Measurements from ENCODE around the gene DCHS2.

Gene DCHS2

GRCh38 chr4:154487145-154487544, 4.5 kb downstream of the DCHS2 start:
- no peak for DNase-seq

GRCh38 chr4:154485127-154485773, 6.3 kb downstream of the DCHS2 start:
- no peak for DNase-seq

GRCh38 chr4:154478547-154478946, 13.1 kb downstream of the DCHS2 start:
- no peak for DNase-seq

DNA sequence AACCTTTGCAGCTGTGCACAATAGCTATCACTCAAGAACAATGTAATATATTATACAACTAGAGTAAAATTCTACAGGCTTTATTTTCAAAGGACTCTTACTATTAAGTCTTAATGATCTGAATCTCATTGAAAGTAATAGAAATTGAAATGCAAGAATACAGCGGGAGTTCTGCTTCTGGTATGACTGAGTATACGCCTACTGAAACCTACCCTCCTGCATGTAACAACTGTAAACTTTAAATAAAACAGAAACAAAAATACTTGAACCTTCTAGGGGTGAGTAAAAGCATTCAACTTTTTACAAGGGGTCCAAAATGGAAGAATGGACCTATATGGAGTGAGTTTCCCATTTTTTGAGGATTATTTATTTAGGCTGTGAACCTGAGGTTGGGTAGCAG, 13.5 kb downstream of the DCHS2 start:
- no peak for DNase-seq

DNA sequence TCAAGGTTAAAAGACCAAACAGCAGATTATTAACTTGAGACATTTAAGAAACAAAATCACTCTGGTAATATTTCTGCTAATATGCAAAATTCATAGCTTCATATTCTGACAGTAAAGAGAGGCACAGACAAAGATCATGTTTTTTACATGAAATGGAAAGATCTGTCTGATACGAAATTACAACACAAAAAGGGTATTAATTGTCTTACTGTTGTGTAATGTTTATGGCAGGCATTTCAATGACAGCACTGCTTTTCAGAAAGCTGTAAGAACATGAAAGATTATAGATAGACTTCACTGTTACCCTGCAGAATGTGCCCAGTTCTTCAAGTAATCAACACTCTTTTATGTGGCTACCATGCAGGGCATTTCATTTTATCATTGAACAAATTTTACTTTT, 15.4 kb downstream of the DCHS2 start:
- no peak for DNase-seq

- DNase-seq: no peak
Observed at GRCh38 chr4:154475820-154476219, 15.8 kb downstream of the DCHS2 start.

DNA sequence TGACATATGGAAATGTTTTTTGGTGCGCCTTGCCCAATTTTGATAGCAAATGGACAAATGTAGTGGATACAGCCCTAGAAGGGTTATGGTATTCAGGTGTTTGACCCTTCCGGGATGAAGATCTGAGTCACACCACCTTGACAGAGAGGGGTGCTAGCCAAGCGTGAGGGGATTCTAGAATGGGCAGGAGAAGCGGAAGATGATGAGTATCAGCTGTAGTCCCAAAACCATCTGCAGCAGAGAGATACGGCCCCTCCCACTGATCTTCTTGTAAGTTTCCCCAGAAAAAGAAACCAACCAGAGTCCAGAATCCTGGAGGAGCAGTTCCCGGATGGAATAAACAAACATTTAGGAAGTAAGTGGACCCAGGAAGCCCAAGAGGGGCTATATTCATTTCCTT, 18.1 kb downstream of the DCHS2 start:
- DNase-seq: no peak

DNA sequence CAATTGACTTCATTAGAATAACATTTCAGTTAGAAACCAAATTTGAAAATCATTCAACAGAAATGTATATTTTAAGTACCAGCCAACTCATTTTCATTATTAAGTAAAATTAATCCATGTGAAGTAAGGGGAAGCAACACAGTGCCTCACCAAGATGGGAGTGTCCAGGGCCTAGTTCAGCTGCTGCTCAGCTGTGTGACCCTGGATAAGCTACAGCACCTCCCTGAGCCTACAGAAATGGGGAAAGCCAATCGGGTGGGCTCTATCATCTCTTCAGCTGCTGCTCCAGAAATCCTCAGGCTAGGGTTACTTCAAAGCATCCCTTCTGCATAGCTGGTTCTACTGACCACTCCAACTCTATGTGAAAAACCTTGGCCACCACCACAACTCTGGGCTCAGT, 18.7 kb downstream of the DCHS2 start:
- no peak for DNase-seq

DNA sequence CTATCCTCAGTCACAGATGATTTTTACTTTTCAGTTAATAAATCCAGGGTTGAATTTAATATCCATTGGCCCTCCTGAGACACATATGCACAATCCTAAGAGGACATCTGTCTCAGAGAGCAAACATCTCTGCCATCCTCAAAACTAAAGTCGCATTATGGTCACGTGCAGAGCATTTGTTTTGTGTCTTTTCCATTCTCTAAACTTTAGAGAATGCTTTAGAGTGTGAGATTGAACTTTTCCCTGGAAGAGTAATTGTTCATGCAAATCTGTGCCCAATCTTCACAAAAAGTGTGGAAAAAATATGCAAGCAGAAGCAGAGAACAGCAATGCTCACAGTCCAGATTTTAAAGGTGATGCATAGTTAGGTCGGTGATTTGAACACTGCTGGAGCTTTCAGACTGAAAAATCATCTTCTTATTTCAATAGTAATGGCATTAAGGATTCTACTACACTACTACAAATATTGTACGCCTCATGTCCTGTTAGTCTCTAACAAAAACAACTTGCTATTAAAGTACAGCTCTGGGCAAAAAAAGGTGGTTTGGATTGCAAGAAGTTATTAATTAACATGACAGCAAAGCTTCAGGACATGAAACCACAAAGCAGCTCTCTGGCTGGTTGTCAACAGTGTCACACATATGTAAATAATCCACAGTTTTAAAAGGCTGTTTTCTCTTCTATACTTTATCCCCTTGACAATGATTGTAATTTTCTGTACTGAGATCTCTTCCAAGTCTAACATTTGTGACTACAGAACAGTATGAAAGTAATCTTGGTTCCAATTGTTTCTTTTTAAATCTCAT, 19.9 kb downstream of the DCHS2 start:
- DNase-seq: no peak

DNA sequence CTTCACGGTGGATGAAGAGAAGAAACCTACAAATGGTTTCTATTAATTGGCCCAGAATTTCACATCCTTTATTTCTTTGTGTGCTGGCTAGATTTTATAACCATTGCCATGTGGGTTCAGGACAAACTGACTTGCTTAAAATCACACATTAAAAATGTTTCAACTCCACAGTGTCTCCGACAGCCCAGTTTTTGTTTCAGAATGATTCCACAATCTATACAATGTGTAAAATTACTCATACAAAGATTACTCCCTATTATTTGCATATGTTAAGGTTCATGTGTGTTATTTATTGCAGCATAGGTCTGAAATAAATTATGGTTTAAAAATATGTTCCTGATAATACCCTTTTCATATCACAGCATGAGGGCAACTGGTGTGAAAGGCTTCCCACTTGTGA, 20.6 kb downstream of the DCHS2 start:
- DNase-seq: no peak

DNA sequence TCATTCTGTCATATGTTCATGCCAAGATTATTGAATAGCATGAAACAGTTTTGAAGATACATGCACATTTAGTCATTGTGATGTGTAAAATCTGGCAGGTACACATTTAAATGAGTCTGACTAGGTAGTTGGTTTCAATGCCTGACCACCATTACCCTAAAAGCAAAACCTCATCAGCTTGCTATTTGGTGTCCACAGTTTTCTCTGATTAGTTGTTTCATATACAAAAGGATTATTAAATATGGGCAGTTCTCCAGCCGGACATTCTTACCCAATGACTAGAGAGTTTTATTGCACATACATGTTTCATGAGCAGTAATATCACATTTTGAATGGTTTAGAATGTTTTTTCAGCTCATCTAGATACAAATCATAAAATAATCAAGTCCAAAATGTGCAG, 23.7 kb downstream of the DCHS2 start:
- no peak for DNase-seq

DNA sequence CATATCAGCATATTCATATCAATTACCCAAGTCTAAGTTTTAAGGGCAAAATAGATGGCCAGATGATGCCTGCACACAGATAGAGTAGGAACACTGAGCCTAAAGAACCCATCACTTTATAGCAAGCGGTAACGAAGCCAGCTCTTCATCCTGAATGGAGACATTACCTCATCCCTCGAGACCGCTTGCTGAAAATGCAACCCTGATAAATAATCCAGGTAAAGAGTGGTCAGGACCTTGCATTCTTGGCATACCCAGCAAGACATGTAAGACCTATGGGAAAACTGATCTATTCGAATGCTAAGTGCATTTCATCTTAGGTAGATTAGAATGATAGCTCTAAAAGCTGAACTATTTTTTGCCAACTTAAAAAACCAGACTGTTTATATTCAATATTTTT, 25.3 kb downstream of the DCHS2 start:
- no peak for DNase-seq

GRCh38 chr4:154465085-154465484, 26.5 kb downstream of the DCHS2 start:
- DNase-seq: no peak

DNA sequence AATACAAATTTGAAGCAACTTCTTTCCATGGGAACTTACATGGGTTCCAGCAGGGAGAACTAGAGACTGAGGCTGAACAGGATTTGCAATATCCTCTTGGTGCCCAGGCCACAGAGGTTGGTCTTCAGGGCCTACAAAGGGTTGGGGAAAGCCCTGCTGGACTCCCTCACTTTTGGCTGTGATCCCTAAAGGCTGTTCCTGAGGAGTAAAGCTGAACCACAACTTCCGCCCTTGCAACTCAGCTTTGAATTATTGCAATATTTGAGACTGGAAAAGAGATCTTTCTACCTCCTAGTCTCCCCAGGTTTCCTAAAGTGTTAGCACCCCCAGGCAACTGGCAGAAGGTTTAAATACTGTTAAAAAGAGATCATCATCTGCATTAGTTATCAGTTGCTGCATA, 26.9 kb downstream of the DCHS2 start:
- no peak for DNase-seq

DNA sequence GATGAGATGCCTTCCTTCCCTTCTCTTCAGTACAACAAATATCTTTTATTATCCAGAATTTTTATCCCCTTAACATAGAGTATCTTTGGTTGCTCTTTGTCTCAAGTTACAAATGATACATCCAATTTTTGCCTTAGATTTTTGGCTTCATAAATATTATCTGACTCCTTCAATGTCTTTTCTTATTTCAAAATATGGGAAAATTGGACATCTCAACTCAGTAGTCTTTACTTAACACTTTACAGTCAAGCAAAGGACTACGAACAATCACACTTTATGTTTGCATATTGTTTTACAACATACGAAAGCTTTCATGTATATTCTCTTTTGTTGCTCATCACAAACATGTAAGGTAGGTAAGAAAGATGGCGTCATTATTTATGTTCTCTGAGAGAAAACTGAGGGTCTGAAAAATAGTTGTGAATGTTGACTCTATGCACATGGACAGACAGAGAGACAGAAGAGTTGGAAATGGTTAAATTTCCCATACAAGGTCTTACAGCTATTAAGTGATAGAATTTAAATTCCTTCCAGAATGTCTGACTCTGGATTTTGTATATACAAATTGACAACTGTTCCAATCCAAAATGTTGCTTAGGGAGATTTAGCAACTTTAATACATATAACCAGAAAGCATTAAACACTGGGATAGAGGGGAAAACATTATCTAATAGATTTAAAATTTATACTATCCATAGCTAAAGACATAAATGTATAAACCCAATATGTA, 29.4 kb downstream of the DCHS2 start:
- DNase-seq: no peak

DNA sequence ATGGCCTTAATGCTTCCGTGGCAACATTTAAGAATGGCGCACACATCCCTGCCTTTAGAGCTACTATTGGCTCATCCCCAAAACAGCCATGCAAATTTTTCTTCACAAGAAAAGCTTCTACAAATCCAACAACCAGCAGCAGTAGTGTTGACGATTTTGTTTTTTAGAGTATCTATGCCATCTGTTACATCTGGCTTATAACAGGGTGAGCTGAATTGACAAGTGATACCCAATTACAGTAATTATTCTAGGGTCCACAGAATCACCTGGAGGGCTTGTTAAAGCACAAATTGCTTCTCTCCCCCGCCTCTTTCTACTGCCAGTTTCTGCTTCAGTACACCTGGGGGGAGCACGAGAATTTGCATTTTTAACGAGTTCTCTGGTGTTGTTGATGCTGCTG, 34.1 kb downstream of the DCHS2 start:
- no peak for DNase-seq

GRCh38 chr4:154456889-154457288, 34.7 kb downstream of the DCHS2 start:
- DNase-seq: no peak

GRCh38 chr4:154456240-154456639, 35.4 kb downstream of the DCHS2 start:
- no peak for DNase-seq

- DNase-seq: no peak
Observed at GRCh38 chr4:154455111-154455510, 36.5 kb downstream of the DCHS2 start.

DNA sequence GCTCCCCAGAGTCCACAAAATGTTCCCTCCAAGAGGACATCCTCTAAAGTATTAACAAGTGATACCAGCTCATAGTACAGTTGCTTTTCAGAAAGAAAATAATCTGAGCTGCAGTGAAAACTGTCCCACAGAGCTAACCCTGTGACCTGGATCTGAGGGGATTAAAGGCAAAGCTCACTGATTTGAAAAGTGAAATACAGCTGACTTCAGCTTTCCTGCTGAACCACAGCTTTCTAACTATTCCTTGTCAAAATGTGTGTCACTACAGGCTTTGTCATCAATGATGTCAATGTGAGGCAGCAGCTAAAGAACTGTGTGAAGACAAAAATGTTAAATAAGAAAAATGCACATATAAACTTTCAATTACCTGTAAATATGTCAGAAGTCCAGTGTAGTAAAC, 36.9 kb downstream of the DCHS2 start:
- no peak for DNase-seq

- DNase-seq: no peak
Observed at GRCh38 chr4:154452798-154453346, 38.7 kb downstream of the DCHS2 start.

DNA sequence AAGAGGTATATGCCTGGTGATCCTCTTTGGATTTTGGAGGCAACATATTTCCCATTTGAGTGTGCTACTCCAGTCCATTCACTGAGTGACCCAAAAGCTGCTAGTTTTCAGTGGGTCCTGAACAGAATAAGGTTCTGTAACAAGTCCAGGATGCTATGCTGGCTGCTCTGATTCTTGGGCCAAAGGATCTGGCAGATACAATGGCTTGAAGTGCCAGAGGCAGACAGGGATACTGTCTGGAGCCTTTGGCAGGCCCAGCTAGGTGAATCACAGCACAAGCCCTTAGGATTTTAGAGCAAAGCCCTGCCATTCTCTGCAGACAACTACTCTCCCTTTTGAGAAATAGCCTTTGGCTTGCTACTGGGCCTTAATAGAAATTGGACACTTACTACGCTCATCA, 40.6 kb downstream of the DCHS2 start:
- peak in 6 of 14 donors; percentile 5 to 25 (median 15) for DNase-seq

DNA sequence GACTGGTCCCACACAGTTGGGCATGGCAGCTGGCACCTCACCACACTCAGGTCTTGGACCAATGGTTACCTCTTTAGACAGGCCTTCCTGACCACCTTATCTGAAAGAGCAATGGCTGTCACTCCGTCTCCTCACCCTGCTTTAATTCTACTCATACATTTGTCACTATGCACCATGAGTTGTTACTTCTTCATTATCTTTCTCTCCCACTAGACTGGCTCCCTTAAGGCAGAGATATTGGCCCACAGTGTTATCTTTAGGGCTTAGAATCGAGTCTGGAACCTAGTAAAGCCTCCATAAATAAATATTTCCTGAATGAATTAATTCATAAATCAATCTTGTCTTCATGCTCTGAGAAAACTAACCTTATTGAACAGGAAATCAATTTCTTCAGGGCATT, 46.6 kb downstream of the DCHS2 start:
- no peak for DNase-seq

All from C1 segment of cervical spinal cord (tissue), 14 donors.